COLO829 (cell line): ENCODE results near the gene ATP2A3.

Source experiments
- DNase-seq: peaks from one replicate; pipeline ENCODE4 v3.0.0; 2012; ENCODE audit warnings: low spot score

Gene ATP2A3

GRCh38 chr17:3890082-3890877 is 74.0 kb downstream of the ATP2A3 start:
- peak; percentile 96 for DNase-seq

- no peak for DNase-seq
Measured at GRCh38 chr17:3889325-3890012, 74.8 kb downstream of the ATP2A3 start.

GRCh38 chr17:3888343-3889171 is 75.7 kb downstream of the ATP2A3 start:
- no peak for DNase-seq

GRCh38 chr17:3887804-3888203 is 76.4 kb downstream of the ATP2A3 start:
- DNase-seq: no peak

GRCh38 chr17:3887394-3887793 is 76.8 kb downstream of the ATP2A3 start:
- DNase-seq: no peak

GRCh38 chr17:3886776-3887175 is 77.5 kb downstream of the ATP2A3 start:
- no peak for DNase-seq

GRCh38 chr17:3885970-3886369 is 78.3 kb downstream of the ATP2A3 start:
- no peak for DNase-seq

- no peak for DNase-seq
Measured at GRCh38 chr17:3885271-3885670, 79.0 kb downstream of the ATP2A3 start.

- no peak for DNase-seq
Measured at GRCh38 chr17:3884188-3884587, 80.0 kb downstream of the ATP2A3 start.

GRCh38 chr17:3882276-3882675 is 82.0 kb downstream of the ATP2A3 start:
- DNase-seq: no peak

- DNase-seq: no peak
Measured at GRCh38 chr17:3880983-3881382, 83.3 kb downstream of the ATP2A3 start.

- no peak for DNase-seq
Measured at GRCh38 chr17:3879591-3880417, 84.4 kb downstream of the ATP2A3 start.

- DNase-seq: no peak
Measured at GRCh38 chr17:3879186-3879585, 85.1 kb downstream of the ATP2A3 start.

- no peak for DNase-seq
Measured at GRCh38 chr17:3877220-3877619, 87.0 kb downstream of the ATP2A3 start.

GRCh38 chr17:3875317-3875716 is 88.9 kb downstream of the ATP2A3 start:
- no peak for DNase-seq
